ENCODE measurements around the gene CSNK1E.
A peak's percentile ranks its signal among the peaks of the same experiment; 100 is the strongest.

The CSNK1E gene

GRCh38 chr22:38327805-38328204 lies 10.6 kb upstream of the CSNK1E start:
- DNase-seq (ENCODE audit: low spot score) = no peak

- no peak for DNase-seq (ENCODE audit: low spot score)
Observed at GRCh38 chr22:38327396-38327795, 10.2 kb upstream of the CSNK1E start.

- no peak for DNase-seq (ENCODE audit: low spot score)
Observed at GRCh38 chr22:38325587-38325986, 8.4 kb upstream of the CSNK1E start.

- DNase-seq (ENCODE audit: low spot score) = no peak
Observed at GRCh38 chr22:38320605-38321402, 3.6 kb upstream of the CSNK1E start.

- DNase-seq (ENCODE audit: low spot score) = no peak
Observed at GRCh38 chr22:38318792-38319773, 1.9 kb upstream of the CSNK1E start.

- no peak for DNase-seq (ENCODE audit: low spot score)
Observed at GRCh38 chr22:38317995-38318715, 922 bp upstream of the CSNK1E start.

GRCh38 chr22:38316364-38317121 lies 690 bp downstream of the CSNK1E start:
- peak; percentile 53 for DNase-seq (ENCODE audit: low spot score)

GRCh38 chr22:38315823-38316363 lies 1.3 kb downstream of the CSNK1E start:
- DNase-seq (ENCODE audit: low spot score) = no peak

- DNase-seq (ENCODE audit: low spot score) = no peak
Observed at GRCh38 chr22:38314933-38315822, 2.1 kb downstream of the CSNK1E start.

- no peak for DNase-seq (ENCODE audit: low spot score)
Observed at GRCh38 chr22:38314051-38314932, 2.9 kb downstream of the CSNK1E start.

GRCh38 chr22:38313384-38313955 lies 3.8 kb downstream of the CSNK1E start:
- DNase-seq (ENCODE audit: low spot score) = peak; percentile 16

GRCh38 chr22:38312261-38312800 lies 4.9 kb downstream of the CSNK1E start:
- DNase-seq (ENCODE audit: low spot score) = no peak

- DNase-seq (ENCODE audit: low spot score) = no peak
Observed at GRCh38 chr22:38311323-38311620, 6.0 kb downstream of the CSNK1E start.

GRCh38 chr22:38310518-38311322 lies 6.5 kb downstream of the CSNK1E start:
- no peak for DNase-seq (ENCODE audit: low spot score)

- DNase-seq (ENCODE audit: low spot score) = no peak
Observed at GRCh38 chr22:38309614-38310517, 7.4 kb downstream of the CSNK1E start.

- no peak for DNase-seq (ENCODE audit: low spot score)
Observed at GRCh38 chr22:38308791-38309498, 8.3 kb downstream of the CSNK1E start.
